A549 (cell line): ENCODE results near the gene PHC2.

Experiments used
- BCL3 ChIP-seq: fragments of >200 bp; sonication (Bioruptor Twin); formaldehyde crosslinking; IDR thresholded peaks from 3 replicates; pipeline ENCODE4 v1.6.1; 2016
- CTCF ChIP-seq: fragments of >200 bp; sonication (Bioruptor Twin); formaldehyde crosslinking; IDR thresholded peaks from 3 replicates; pipeline ENCODE4 v1.5.1; 2016
- EP300 ChIP-seq, 2 experiments: fragments of >200 bp; sonication (Bioruptor Twin); formaldehyde crosslinking; IDR thresholded peaks; 2 replicates in 1 of 2; 3 replicates in 1 of 2; pipeline ENCODE4 v1.6.1; 2016 to 2017
- ESRRA ChIP-seq: fragments of 150-350 bp; IDR thresholded peaks from 2 replicates; pipeline ENCODE4 v1.6.1; 2014; ENCODE audit warnings: mild to moderate bottlenecking, low read length, borderline replicate concordance
- JUN ChIP-seq, 2 experiments: fragments of >200 bp; sonication (Bioruptor Twin); formaldehyde crosslinking; IDR thresholded peaks; 2 replicates in 1 of 2; 3 replicates in 1 of 2; pipeline ENCODE4 v1.6.1; 2016 to 2017
- POLR2A ChIP-seq: IDR thresholded peaks from 2 replicates; pipeline ENCODE4 v1.6.1; 2012; ENCODE audit warnings: mild to moderate bottlenecking, low read length
- REST ChIP-seq: fragments of 200-600 bp; sonication (generic); IDR thresholded peaks from 2 replicates; pipeline ENCODE4 v1.6.1; 2016; ENCODE audit warnings: antibody characterized with exemption, mild to moderate bottlenecking, moderate library complexity
- SMC3 ChIP-seq: fragments of >200 bp; sonication (Bioruptor Twin); formaldehyde crosslinking; IDR thresholded peaks from 3 replicates; pipeline ENCODE4 v1.6.1; 2018; ENCODE audit warnings: inconsistent platforms
- USF2 ChIP-seq: fragments of 450-650 bp; IDR thresholded peaks from 2 replicates; pipeline ENCODE4 v1.6.1; 2014; ENCODE audit warnings: antibody characterized with exemption
- TF ChIP-seq, protein P1 (sequence below): IDR thresholded peaks from 2 replicates; pipeline ENCODE4 v1.6.1; 2012

GRCh38 chr1:33424610-33425009 is 6.3 kb downstream of the PHC2 start:
- no peak for TF ChIP-seq SMC3
- no peak for TF ChIP-seq CTCF
- no peak for TF ChIP-seq ESRRA
- TF ChIP-seq, protein P1, sequence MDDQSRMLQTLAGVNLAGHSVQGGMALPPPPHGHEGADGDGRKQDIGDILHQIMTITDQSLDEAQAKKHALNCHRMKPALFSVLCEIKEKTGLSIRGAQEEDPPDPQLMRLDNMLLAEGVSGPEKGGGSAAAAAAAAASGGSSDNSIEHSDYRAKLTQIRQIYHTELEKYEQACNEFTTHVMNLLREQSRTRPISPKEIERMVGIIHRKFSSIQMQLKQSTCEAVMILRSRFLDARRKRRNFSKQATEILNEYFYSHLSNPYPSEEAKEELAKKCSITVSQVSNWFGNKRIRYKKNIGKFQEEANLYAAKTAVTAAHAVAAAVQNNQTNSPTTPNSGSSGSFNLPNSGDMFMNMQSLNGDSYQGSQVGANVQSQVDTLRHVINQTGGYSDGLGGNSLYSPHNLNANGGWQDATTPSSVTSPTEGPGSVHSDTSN: no peak
- no peak for TF ChIP-seq REST
- no peak for TF ChIP-seq JUN (IDR thresholded peaks at IDR 0.05)
- TF ChIP-seq EP300 (IDR thresholded peaks at IDR 0.05): no peak
- TF ChIP-seq POLR2A: no peak
- no peak for TF ChIP-seq BCL3
- TF ChIP-seq USF2: no peak
